GM19351 (cell line): Measurements from ENCODE around the gene NEURL1.

Experiments
- ATAC-seq: cut with Tn5 transposase; IDR thresholded peaks from one replicate; pipeline ENCODE4 v1.9.1; 2021; ENCODE audit warnings: mild to moderate bottlenecking, moderate library complexity; ENCODE audit not compliant: unreplicated experiment

NEURL1 gene

GRCh38 chr10:103543617-103544525 is 50.4 kb downstream of the NEURL1 start:
- no peak for ATAC-seq

GRCh38 chr10:103544657-103545310 is 51.3 kb downstream of the NEURL1 start:
- ATAC-seq, result no peak

GRCh38 chr10:103545366-103545765 is 51.9 kb downstream of the NEURL1 start:
- ATAC-seq, result no peak

GRCh38 chr10:103545771-103546281 is 52.3 kb downstream of the NEURL1 start:
- no peak for ATAC-seq

- no peak for ATAC-seq
Measured at GRCh38 chr10:103546401-103546800, 52.9 kb downstream of the NEURL1 start.

- ATAC-seq, result no peak
Measured at GRCh38 chr10:103547391-103547946, 54.0 kb downstream of the NEURL1 start.

GRCh38 chr10:103548006-103548405 is 54.5 kb downstream of the NEURL1 start:
- no peak for ATAC-seq

GRCh38 chr10:103548581-103549348 is 55.3 kb downstream of the NEURL1 start:
- no peak for ATAC-seq

GRCh38 chr10:103549349-103549685 is 55.8 kb downstream of the NEURL1 start:
- no peak for ATAC-seq

GRCh38 chr10:103550229-103550628 is 56.7 kb downstream of the NEURL1 start:
- ATAC-seq, result no peak

- no peak for ATAC-seq
Measured at GRCh38 chr10:103551619-103552602, 58.4 kb downstream of the NEURL1 start.

- ATAC-seq, result no peak
Measured at GRCh38 chr10:103552856-103553742, 59.6 kb downstream of the NEURL1 start.

GRCh38 chr10:103553743-103554487 is 60.4 kb downstream of the NEURL1 start:
- peak; percentile 61 for ATAC-seq

- ATAC-seq, result no peak
Measured at GRCh38 chr10:103554488-103555324, 61.2 kb downstream of the NEURL1 start.

GRCh38 chr10:103555325-103555649 is 61.8 kb downstream of the NEURL1 start:
- ATAC-seq, result no peak

- ATAC-seq, result no peak
Measured at GRCh38 chr10:103555712-103556111, 62.2 kb downstream of the NEURL1 start.

- ATAC-seq, result no peak
Measured at GRCh38 chr10:103556383-103557007, 63.0 kb downstream of the NEURL1 start.
